SW 1271 (cell line): ENCODE data around the gene KRT222.

ENCODE experiments used
- DNase-seq, 2 experiments: peaks; one replicate each; lab custom pipeline; 2025; lab: John Stamatoyannopoulos, UW

Gene KRT222

GRCh38 chr17:40664582-40665333 is at the start of gene KRT222:
TSS of gene KRT222 (minus strand) at chr17:40665177. CDS start at chr17:40665099, 78 bp downstream.
- no peak for DNase-seq

GRCh38 chr17:40714473-40714872 is 49.5 kb upstream of the KRT222 start:
- DNase-seq: no peak

GRCh38 chr17:40707745-40708144 is 42.8 kb upstream of the KRT222 start:
- DNase-seq: no peak

GRCh38 chr17:40705584-40705983 is 40.6 kb upstream of the KRT222 start:
- no peak for DNase-seq

- no peak for DNase-seq
These were observed 38.7 kb upstream of the KRT222 start, which contains the start of gene KRT24 for GRCh38 chr17:40703652-40704051. TSS of gene KRT24 (minus strand) at chr17:40703752. CDS start at chr17:40703693, 59 bp downstream.

- no peak for DNase-seq
These were observed 37.3 kb upstream of the KRT222 start for GRCh38 chr17:40702271-40702670.

GRCh38 chr17:40699853-40700252 is 34.9 kb upstream of the KRT222 start:
- DNase-seq: no peak

GRCh38 chr17:40699371-40699770 is 34.4 kb upstream of the KRT222 start:
- DNase-seq: no peak

GRCh38 chr17:40697297-40697696 is 32.3 kb upstream of the KRT222 start:
- DNase-seq: no peak

- no peak for DNase-seq
These were observed 31.7 kb upstream of the KRT222 start for GRCh38 chr17:40696651-40697072.

- no peak for DNase-seq
These were observed 31.0 kb upstream of the KRT222 start for GRCh38 chr17:40695874-40696472.

GRCh38 chr17:40694584-40694983 is 29.6 kb upstream of the KRT222 start:
- no peak for DNase-seq

- DNase-seq: no peak
These were observed 22.1 kb upstream of the KRT222 start for GRCh38 chr17:40687106-40687505.

GRCh38 chr17:40686192-40686591 is 21.2 kb upstream of the KRT222 start:
- DNase-seq: no peak

- DNase-seq: no peak
These were observed 16.0 kb upstream of the KRT222 start for GRCh38 chr17:40680998-40681397.

GRCh38 chr17:40679523-40679907 is 14.5 kb upstream of the KRT222 start:
- no peak for DNase-seq

- DNase-seq: no peak
These were observed 14.0 kb upstream of the KRT222 start for GRCh38 chr17:40678902-40679522.

- no peak for DNase-seq
These were observed 10.9 kb upstream of the KRT222 start for GRCh38 chr17:40675905-40676304.

- DNase-seq: no peak
These were observed 7.7 kb upstream of the KRT222 start for GRCh38 chr17:40672654-40673053.

- no peak for DNase-seq
These were observed 6.3 kb upstream of the KRT222 start for GRCh38 chr17:40671282-40671681.

GRCh38 chr17:40666331-40666730 is 1.4 kb upstream of the KRT222 start:
- DNase-seq: no peak

GRCh38 chr17:40663252-40663651 is 1.7 kb downstream of the KRT222 start:
- no peak for DNase-seq

- DNase-seq: no peak
These were observed 5.1 kb downstream of the KRT222 start for GRCh38 chr17:40659911-40660310.
